ENCODE data around the gene CRLF2.
"Not testable (repeated sequence)": the region's sequence is repeated elsewhere in the genome, so short reads cannot be mapped to it uniquely, and the experiment has no call there.

GRCh38 chrX:1192196-1192595 lies 20.3 kb downstream of the CRLF2 start:
- not testable (repeated sequence) for TF ChIP-seq POLR2A (IDR thresholded peaks at IDR 0.05; ENCODE audit: borderline replicate concordance, extremely low read depth, insufficient read depth, insufficient read length); SP1 (IDR thresholded peaks at IDR 0.05; ENCODE audit: low read depth); CTCF (IDR thresholded peaks at IDR 0.05 in 2 of 3, conservative IDR thresholded peaks at IDR 0.05 in 1 of 3; ENCODE audit: borderline replicate concordance in 1 of 3, insufficient read depth in 1 of 3, low read depth in 2 of 3, low read length in 2 of 3)
- TF ChIP-seq, protein P1, sequence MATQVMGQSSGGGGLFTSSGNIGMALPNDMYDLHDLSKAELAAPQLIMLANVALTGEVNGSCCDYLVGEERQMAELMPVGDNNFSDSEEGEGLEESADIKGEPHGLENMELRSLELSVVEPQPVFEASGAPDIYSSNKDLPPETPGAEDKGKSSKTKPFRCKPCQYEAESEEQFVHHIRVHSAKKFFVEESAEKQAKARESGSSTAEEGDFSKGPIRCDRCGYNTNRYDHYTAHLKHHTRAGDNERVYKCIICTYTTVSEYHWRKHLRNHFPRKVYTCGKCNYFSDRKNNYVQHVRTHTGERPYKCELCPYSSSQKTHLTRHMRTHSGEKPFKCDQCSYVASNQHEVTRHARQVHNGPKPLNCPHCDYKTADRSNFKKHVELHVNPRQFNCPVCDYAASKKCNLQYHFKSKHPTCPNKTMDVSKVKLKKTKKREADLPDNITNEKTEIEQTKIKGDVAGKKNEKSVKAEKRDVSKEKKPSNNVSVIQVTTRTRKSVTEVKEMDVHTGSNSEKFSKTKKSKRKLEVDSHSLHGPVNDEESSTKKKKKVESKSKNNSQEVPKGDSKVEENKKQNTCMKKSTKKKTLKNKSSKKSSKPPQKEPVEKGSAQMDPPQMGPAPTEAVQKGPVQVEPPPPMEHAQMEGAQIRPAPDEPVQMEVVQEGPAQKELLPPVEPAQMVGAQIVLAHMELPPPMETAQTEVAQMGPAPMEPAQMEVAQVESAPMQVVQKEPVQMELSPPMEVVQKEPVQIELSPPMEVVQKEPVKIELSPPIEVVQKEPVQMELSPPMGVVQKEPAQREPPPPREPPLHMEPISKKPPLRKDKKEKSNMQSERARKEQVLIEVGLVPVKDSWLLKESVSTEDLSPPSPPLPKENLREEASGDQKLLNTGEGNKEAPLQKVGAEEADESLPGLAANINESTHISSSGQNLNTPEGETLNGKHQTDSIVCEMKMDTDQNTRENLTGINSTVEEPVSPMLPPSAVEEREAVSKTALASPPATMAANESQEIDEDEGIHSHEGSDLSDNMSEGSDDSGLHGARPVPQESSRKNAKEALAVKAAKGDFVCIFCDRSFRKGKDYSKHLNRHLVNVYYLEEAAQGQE (IDR thresholded peaks at IDR 0.05; ENCODE audit: low read depth) = not testable (repeated sequence)
